ENCODE results near the gene ARPC4. TPM values are rescaled to one million over a fixed set of nuclear protein-coding genes. Genes with fewer than 3 reads are reported as not detected.
A peak's percentile ranks its signal among the peaks of the same experiment; 100 is the strongest.

ARPC4 gene
- total RNA-seq, 4 donors from 2014 or later: 96.8 to 147 (median 143) TPM

DNA sequence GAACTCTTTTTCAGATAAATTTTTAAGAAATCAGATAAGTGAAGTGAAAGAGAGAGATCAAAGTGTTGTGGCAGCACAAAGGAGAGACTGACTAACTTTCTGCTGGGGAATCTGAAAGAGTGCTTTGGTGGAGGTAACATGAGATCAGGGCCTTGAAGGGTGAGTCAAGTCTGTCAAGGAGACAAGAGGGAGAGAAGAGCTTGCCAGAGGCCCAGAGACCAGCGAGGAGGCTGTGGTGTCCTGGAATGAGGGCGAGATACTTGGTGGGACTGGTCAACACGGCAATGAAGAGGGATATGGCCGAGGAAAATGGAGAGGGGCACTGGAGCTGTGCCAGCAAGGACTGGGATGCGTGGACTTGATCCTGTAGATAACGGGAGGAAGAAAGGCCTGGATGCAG, 5.2 kb upstream of the ARPC4 start:
- no peak overlapping the region for H3K27ac ChIP-seq
- H3K27me3 ChIP-seq: no peaks in the 10 kb centered on the region
- no peak for ATAC-seq
- no peak overlapping the region for H3K4me3 ChIP-seq
- intact Hi-C loops (cut with DNase I; ENCODE audit: low total_unique reads): no loop called here
- peaks cover 0 to 54% of the 10 kb centered on the region in 2 donors for H3K36me3 ChIP-seq
- TF ChIP-seq, protein P1, sequence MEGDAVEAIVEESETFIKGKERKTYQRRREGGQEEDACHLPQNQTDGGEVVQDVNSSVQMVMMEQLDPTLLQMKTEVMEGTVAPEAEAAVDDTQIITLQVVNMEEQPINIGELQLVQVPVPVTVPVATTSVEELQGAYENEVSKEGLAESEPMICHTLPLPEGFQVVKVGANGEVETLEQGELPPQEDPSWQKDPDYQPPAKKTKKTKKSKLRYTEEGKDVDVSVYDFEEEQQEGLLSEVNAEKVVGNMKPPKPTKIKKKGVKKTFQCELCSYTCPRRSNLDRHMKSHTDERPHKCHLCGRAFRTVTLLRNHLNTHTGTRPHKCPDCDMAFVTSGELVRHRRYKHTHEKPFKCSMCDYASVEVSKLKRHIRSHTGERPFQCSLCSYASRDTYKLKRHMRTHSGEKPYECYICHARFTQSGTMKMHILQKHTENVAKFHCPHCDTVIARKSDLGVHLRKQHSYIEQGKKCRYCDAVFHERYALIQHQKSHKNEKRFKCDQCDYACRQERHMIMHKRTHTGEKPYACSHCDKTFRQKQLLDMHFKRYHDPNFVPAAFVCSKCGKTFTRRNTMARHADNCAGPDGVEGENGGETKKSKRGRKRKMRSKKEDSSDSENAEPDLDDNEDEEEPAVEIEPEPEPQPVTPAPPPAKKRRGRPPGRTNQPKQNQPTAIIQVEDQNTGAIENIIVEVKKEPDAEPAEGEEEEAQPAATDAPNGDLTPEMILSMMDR (IDR thresholded peaks at IDR 0.05 in 4 of 5, conservative IDR thresholded peaks at IDR 0.05 in 1 of 5): no peak
- TF ChIP-seq POLR2A (IDR thresholded peaks at IDR 0.05): no peak
- peaks cover 9 to 11% of the 10 kb centered on the region in 2 donors for H3K4me1 ChIP-seq
- H3K9me3 ChIP-seq: no peaks in the 10 kb centered on the region
- in situ Hi-C loops (cut with MboI; ENCODE audit: low sequenced_read_pairs in 4 of 4): no loop called here
- DNase-seq: no peak

DNA sequence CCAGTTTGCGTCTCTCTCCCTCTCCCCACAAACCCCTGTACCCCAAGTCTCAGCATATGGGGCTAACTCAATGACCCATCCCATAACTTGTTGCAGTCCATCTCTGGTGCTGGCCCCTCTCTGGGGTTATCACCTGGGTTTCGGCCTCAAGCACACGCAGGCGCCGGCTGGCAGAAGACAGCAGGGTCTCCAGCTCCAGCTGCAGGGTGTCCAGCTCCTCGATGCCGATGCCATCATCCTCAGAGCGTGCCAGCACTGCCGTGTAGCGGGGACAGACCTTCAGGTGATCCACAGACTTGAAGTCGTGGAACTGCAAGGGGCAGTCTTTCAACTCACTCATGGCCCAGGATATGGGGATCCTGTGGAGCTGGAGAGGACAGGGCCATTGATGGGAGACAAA, 1.8 kb upstream of the ARPC4 start:
- Histone ChIP-seq H3K27ac (peak overlapping the region; percentile 93 to 99 (median 98)), H3K36me3 (peaks cover 0 to 21% of the 10 kb centered on the region in 2 donors)

DNA sequence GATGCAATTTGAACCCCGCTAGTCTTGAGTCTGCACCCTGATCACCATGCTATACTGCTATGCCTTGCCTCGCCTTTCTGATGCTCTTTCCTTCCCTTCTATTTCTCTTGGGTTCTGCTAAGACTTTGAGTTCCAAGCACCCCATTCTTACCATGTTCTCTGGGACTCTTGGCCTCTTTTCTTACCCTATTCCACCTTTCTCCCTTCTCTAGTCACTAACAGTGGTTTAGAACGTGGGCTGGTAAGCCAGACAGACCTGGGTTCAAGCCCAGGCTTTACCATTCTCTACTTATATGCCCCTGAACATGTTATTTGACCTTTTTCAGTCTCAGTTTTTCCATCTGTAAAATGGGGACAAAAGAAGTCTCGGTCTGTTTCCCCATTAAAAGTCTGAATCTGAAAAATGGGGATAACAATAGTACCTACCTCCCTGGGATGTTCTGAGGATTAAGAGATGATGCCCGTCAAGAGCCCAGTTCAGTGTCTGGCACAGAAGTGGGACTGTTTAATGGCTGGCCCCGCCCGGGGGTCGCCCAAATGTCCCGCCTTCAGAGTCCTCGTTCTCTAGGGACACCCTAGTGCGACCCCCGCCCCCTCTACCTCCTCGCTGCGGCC, 985 bp upstream of the ARPC4 start:
- H3K4me3 ChIP-seq: peak overlapping the region; percentile 89 to 99 (median 94)

More for the DNA sequence above, 1.8 kb upstream of the ARPC4 start:
- Histone ChIP-seq H3K9me3 (no peaks in the 10 kb centered on the region), H3K27me3 (no peaks in the 10 kb centered on the region), H3K4me1 (peaks cover 20 to 24% of the 10 kb centered on the region in 2 donors), H3K4me3 (no peak overlapping the region)
- intact Hi-C loops (cut with DNase I; ENCODE audit: low total_unique reads): no loop called here
- TF ChIP-seq POLR2A (IDR thresholded peaks at IDR 0.05): no peak
- TF ChIP-seq, protein P1 (IDR thresholded peaks at IDR 0.05 in 4 of 5, conservative IDR thresholded peaks at IDR 0.05 in 1 of 5): no peak
- DNase-seq (no peak), ATAC-seq (no peak)
- in situ Hi-C loops (cut with MboI; ENCODE audit: low sequenced_read_pairs in 4 of 4): no loop called here

DNA sequence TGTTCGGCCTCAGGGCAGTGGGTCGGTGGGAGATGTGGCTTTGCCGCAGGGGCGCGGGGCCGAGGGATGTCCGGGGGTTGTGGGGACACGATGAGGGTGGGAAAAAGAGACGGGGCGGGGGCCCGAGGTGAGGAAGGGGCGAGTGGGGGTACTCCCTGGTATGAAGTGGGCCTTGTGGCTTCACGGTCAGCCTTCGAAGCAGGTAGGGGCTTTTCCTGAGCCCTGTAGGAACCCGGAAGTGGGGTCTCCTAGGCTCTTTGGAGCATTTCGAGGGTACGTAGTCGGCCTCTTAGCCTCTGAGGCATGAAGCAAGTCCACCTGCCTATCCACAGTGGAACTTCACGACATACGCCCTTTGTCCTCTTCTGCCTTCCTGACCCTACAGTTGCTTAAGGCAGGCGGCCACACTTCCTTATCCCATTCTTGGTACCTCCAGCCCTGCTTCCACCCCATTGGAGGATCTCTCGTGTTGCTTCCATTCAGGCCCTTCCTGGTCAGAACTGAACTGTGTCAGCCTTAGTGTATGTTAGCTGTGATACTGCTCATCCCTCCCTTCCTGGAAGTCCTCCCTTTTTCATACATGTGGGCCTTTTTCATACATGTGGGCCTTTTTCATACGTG, 389 bp downstream of the ARPC4 start:
- Histone ChIP-seq H3K27ac (peak overlapping the region; percentile 93 to 99 (median 98)), H3K4me3 (peak overlapping the region; percentile 89 to 99 (median 94)), H3K4me1 (peaks cover 20 to 27% of the 10 kb centered on the region in 2 donors), H3K9me3 (no peaks in the 10 kb centered on the region), H3K36me3 (peaks cover 4 to 21% of the 10 kb centered on the region in 2 donors), H3K27me3 (no peaks in the 10 kb centered on the region)
- no peak for DNase-seq
- peak; percentile 31 to 34 for ATAC-seq
- TF ChIP-seq POLR2A (IDR thresholded peaks at IDR 0.05): no peak
- TF ChIP-seq, protein P1 (IDR thresholded peaks at IDR 0.05 in 4 of 5, conservative IDR thresholded peaks at IDR 0.05 in 1 of 5): no peak
- intact Hi-C loops (cut with DNase I; ENCODE audit: low total_unique reads): loop anchor here (2.0 kb wide), 1 partner anchor 144 kb away; the partner anchor contains the start of gene MTMR14
- in situ Hi-C loops (cut with MboI; ENCODE audit: low sequenced_read_pairs in 4 of 4): no loop called here

More for the DNA sequence above, 985 bp upstream of the ARPC4 start:
- H3K36me3 ChIP-seq: peaks cover 0 to 14% of the 10 kb centered on the region in 2 donors
- ATAC-seq: peak in 1 of 2 donors; percentile 2
- intact Hi-C loops (cut with DNase I; ENCODE audit: low total_unique reads): loop anchor here (1.0 to 2.0 kb wide), 4 partner anchors 43 to 143 kb away; partner anchors contain the start of genes BRPF1, MTMR14, OGG1 and RPUSD3
- no peaks in the 10 kb centered on the region for H3K9me3 ChIP-seq
- DNase-seq: no peak
- no peaks in the 10 kb centered on the region for H3K27me3 ChIP-seq
- in situ Hi-C loops (cut with MboI; ENCODE audit: low sequenced_read_pairs in 4 of 4): no loop called here
- H3K27ac ChIP-seq: peak overlapping the region; percentile 93 to 99 (median 98)
- peaks cover 20 to 24% of the 10 kb centered on the region in 2 donors for H3K4me1 ChIP-seq
- no peak for TF ChIP-seq POLR2A (IDR thresholded peaks at IDR 0.05)
- TF ChIP-seq, protein P1 (IDR thresholded peaks at IDR 0.05 in 4 of 5, conservative IDR thresholded peaks at IDR 0.05 in 1 of 5): no peak

All from gastrocnemius medialis (tissue), 4 donors.